Activated CD4-positive, alpha-beta T cell treated with anti-CD3 and anti-CD28 coated beads, Interleukin-2, amount 50 U/mL, for 4 hours (primary cell): ENCODE measurements around the gene CARD14.
A peak's percentile ranks its signal among the peaks of the same experiment; 100 is the strongest.
"Not testable (repeated sequence)": the region's sequence is repeated elsewhere in the genome, so short reads cannot be mapped to it uniquely, and the experiment has no call there.

Source experiments
- DNase-seq, 2 experiments: peaks; one replicate each; pipeline ENCODE4 v3.0.0-alpha.2; 2020

CARD14 gene

DNA sequence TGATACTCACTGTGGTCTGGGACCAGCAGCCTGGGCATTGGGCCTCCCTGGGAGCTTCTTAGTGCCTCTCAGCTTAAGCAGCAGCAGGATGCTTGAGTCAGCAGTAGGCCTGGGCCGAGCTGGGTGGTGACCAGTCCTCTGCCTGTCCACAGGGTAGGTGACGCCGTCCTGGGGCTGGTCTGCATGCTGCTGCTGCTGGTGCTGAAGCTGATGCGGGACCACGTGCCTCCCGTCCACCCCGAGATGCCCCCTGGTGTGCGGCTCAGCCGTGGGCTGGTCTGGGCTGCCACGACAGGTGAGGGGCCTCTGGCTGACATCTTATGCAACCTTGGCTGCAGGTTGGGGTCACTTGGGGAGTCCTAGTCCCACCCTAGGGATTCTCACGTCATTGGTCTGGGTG, 57.8 kb downstream of the CARD14 start:
- no peak for DNase-seq

DNA sequence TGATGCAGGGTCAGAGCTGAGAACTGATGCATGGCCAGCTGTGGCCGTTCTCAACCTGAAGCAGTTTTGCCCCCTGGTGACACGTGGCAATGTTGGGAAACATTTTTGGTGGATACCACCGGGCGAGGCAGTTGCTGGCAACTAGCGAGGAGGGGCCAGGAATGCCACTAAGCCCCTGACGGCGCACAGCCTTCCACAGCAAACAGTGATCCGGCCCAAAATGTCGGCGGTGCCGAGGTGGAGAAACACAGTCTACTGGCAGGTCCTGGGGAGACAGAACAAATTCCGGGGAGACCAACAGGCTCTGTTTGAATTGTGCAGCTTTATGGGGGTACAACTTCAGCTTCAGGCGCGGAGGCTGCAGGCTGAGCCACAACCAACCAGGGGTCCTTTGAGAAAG, 58.6 kb downstream of the CARD14 start:
- no peak for DNase-seq

DNA sequence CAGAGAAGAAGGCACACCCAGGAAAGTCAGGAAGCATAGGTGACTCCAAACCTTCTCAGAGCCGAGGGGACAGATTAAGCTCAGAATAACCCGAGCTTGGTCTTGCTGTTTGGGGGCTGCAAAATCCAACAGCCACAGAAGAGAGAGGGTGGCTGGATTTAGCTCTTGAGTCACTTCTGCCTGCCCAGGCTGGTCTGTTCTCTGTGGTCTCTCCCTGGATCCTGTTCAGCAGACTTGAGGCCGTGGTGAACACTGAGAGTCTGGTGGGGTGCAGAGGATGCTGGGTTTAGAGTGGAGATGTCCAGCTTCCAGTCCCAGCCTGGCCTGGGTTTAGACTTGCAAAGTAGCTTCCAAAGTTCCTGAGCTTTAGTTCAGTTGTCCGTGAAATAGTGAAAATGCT, 59.2 kb downstream of the CARD14 start:
- no peak for DNase-seq

DNA sequence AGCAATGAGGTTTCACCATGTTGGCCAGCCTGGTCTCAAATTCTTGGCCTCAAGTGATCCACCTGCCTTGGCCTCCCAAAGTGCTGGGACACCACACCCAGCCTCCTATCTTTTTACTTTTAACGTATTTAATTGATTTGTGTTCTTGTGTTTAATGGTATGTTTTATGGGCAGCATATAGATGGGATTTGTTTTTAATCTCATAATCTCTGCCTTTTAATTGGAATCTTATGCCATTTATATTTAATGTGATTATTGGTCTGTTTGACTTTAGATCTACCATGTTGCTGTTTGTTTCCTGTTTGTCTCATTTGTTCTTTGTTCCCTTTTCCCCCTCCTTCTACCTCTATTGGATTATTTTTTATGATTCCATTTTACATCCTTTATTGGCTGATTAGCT, 62.6 kb downstream of the CARD14 start:
- DNase-seq, result no peak

DNA sequence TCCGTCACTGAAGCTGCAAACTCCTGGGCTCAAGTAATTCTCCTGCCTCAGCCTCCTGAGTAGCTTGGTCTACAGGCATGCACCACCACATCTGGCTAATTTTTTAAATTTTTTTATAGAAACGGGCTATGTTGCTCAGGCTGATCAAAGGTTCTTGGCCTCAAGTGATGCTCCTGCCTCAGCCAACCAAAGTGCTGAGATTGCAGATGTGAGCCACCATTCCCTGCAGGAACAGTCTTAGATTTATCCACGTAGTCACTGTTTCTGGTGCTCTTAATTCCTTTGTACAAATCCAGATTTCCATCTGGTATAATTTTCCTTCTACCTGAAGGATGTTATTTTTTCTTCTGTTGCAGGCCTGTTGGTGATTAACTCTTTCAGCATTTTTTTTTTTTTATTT, 63.4 kb downstream of the CARD14 start:
- no peak for DNase-seq

DNA sequence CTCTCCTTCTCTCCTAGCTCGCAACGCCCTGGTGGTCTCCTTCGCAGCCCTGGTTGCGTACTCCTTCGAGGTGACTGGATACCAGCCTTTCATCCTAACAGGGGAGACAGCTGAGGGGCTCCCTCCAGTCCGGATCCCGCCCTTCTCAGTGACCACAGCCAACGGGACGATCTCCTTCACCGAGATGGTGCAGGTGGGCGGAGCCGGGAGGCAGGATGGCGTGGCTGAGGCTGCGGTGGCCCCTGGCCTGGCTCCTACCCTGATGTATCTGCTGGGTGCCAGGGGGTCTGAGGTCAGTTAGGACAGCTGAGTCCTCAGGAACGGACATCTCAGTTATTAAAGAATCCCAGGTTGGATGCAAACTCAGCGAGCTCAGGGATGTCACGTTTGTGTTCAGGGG, 67.1 kb downstream of the CARD14 start:
- no peak for DNase-seq

DNA sequence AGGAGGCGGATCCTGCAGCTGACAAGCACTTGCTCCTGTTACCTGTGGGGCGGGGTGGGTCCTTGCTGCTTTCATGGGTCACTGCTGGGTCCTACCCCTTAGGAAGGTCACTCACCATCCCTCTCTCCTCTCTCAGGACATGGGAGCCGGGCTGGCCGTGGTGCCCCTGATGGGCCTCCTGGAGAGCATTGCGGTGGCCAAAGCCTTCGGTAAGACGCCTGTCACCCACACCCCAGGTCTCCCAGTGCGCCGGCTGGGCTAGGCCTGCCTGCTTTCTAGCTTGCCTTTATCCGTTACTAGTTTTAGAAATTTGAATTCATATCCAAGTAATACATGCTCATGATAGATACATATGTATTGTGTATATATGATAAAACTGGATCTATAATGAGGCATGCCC, 67.6 kb downstream of the CARD14 start:
- no peak for DNase-seq

DNA sequence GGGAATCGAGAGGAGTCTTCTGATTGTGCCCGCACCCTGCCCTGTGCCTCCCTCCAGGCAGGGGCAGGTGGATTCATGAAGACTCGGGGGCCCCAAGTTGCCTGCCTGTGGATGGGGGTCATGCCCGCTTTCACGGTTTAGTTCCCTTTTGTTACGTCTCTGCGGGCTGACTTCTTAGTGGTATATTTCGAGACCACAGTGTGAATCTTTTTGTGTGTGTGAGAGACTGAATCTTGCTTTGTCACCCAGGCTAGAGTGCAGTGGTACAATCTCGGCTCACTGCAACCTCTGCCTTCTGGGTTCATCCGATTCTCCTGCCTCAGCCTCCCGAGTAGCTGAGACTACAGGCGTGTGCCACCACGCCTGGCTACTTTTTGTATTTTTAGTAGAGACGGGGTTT, 72.7 kb downstream of the CARD14 start:
- no peak for DNase-seq

DNA sequence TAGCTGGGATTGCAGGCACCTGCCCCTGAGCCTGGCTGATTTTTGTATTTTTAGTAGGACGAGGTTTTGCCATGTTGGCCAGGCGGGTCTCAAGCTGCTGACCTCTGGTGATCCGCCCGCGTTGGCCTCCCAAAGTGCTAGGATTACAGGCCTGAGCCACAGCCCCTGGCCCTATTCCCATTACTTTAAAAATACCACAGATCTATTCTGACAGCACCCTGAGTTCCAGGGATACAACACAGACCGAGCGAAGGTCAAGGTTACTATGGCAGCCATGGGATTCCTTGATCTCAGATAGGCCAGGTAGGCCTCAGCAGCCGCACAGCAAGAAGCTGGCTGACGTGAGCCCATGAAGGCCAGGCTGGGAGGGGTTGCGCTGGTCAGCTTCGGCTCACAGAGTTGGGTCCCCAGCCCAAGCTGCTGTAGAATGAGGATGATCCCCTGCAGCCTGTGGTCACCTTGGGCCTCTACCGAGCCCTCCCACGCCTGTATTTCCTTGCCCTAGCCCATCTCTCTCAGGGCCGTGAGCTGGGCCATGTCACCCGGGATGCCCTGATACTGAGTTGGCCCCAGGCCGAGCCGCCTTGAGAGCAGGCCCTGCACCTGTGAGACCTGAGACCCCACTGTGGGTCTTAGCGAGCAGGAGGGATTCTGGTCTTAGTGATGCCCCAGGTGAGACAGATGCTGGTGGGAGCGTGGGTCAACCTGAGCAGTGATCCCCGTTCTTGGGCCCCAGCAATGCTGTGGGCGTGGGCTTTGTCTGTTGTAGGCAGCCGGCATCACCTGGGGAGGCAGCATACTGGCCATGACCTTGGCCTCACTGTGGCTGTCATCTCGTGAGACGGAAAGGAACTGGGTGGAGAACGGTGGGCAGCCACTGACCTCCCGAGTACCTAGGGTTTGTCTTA, 74.0 kb downstream of the CARD14 start:
- DNase-seq, result no peak

DNA sequence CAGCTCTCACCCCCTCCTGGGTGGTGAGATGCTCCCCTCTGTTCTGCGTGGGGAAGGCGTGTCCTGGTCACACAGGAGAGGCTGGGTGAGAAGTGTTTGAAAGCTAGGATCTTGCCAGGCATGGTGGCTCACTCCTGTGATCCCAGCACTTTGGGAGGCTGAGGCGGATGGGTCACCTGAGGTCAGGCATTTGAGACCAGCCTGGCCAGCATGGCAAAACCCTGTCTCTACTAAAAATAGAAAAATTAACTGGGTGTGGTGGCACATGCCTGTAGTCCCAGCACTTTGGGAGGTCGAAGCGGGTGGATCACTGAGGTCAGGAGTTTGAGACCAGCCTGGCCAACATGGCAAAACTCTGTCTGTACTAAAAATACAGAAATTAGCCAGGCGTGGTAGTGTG, 74.6 kb downstream of the CARD14 start:
- DNase-seq, result not testable (repeated sequence)

DNA sequence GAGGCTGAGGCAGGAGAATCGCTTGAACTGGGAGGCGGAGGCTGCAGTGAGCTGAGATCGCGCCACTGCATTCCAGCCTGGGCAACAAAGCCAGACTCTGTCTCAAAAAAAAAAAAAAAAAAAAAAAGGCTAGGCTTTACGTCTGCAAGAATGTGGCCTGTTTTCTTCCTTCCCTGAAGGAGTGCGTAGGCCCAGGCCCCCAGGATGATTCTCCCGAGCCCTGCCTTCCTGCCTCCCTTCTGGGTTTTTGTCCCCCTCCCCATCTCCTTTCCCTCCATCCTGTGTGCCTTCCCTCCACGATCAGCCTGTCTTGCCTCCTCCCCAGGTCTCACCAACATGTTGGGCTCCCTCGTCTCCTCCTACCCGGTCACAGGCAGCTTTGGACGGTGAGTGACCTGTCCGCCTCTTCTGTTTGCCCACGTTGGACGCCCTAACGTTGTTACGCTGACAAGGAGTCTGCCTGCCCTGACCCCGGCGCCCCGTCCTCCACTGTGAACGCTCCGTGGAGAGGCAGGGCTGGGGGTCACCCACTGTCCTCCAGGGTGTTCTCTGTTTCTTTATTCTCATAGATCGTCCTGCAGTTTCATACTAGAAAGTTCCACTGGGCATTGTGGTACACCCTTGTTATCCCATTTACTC, 75.2 kb downstream of the CARD14 start:
- no peak for DNase-seq

DNA sequence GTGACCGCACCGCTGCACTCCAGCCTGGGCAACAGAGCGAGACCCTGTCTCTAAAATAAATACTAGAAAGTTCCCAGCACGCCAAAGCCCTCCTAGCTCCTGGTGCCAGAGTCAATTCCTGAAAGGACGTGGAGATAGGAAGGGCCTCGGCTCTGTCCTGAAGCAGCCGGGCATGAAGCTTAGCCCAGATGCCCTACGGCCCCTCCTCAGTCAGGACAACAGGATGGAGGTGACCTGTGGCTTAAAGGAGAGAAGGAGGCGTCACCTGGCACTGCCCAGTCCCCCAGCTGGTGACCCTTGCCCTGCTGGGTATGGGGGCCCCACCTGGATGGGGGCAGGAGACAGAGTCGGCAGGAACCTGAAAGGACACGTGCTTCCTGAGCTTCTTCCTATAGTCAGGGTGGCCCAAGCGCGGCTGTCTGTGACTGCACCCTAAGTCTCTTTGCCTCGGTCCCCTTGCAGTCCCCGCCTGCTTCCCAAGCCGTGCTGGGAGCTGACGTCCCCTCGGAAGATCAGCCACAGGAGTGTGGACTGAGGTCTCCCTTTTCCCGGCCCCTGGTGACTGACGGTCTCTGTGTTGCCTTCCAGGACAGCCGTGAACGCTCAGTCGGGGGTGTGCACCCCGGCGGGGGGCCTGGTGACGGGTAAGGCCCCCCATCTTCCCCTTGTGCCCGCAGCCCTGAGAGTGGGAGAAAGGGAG, 75.9 kb downstream of the CARD14 start:
- no peak for DNase-seq

DNA sequence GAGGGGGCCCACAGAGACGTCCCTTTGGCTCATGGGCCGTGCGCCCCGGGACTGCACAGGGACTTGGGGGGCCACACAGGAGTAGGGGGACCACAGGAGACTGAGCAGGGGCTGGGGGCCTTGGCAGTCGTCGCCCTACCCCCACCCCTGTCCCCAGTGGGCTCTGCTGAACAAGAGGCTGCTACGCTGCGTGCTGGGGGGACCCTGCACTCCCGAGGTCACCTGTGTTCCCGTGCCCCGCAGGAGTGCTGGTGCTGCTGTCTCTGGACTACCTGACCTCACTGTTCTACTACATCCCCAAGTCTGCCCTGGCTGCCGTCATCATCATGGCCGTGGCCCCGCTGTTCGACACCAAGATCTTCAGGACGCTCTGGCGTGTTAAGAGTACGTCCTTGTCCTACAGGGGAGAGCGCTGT, 76.4 kb downstream of the CARD14 start:
- no peak for DNase-seq

DNA sequence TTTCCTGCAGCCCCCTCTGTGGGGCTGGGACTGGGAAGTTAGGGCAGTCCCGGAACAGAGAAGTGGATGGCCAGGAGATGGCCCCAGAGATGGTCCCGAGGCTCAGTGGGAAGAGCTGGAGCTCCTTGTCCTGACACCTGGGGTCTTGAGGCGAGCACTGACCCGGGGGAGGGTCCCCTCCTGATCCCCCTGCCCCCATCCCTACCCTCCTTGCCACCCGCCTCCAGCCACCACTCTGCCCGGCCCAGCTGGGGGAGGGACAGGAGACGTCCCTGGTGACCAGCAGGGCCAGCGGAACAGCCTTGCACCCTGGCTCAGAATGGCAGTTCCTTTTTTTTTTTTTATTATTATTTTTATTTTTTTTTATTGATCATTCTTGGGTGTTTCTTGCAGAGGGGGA, 76.9 kb downstream of the CARD14 start:
- DNase-seq, result no peak

DNA sequence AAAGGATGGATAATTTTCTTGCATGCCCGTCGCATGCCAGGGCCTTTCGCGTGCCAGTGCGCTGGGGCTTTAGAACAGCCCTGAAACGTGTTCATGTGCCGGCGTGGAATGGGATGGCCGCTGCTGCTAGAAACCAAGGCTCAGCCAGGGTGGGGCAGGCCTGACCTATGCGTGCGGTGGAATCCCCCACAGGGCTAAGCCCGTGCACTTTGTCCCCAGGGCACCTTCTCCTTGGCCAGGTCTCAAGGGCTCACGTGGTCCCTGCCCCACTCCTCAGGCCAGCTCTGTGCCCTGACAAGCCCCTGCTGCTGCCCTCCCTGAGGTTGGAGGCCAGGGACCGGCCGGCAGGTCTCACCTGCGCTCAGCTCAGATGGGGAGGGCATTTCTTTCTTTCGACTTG, 77.7 kb downstream of the CARD14 start:
- no peak for DNase-seq

DNA sequence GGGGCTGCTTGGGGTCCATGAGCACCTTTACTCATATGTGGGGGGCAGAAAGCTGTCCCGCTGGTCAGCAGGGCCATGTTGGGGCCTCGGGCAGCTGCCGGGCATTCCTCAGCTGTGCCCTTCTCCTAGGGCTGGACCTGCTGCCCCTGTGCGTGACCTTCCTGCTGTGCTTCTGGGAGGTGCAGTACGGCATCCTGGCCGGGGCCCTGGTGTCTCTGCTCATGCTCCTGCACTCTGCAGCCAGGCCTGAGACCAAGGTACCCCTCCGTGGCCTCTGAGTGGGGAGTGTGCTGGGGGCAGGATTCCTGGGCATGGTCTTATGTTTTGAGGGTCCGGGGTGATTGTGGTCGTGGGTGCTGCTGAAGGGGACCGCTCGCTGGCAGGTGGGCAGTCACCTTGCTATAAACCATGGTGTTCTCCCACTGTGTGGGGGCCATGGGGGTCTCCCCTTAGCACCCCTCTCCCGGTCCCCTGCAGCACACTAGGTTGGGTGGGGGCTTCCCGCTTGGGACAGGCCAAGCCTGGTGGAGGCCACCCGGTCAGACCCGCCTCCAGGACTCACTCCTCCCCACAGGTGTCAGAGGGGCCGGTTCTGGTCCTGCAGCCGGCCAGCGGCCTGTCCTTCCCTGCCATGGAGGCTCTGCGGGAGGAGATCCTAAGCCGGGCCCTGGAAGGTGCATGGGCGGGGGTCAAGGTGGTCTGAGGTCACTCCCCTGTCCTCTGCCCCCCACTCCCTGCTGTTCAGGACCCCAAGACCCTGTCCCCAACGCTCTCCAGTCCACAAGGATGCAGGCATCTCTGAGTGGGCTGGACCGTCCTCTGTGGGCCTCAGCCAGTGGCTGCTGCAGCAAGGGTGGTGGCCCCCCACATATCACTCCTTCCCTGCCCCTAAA, 78.4 kb downstream of the CARD14 start:
- DNase-seq, result no peak

DNA sequence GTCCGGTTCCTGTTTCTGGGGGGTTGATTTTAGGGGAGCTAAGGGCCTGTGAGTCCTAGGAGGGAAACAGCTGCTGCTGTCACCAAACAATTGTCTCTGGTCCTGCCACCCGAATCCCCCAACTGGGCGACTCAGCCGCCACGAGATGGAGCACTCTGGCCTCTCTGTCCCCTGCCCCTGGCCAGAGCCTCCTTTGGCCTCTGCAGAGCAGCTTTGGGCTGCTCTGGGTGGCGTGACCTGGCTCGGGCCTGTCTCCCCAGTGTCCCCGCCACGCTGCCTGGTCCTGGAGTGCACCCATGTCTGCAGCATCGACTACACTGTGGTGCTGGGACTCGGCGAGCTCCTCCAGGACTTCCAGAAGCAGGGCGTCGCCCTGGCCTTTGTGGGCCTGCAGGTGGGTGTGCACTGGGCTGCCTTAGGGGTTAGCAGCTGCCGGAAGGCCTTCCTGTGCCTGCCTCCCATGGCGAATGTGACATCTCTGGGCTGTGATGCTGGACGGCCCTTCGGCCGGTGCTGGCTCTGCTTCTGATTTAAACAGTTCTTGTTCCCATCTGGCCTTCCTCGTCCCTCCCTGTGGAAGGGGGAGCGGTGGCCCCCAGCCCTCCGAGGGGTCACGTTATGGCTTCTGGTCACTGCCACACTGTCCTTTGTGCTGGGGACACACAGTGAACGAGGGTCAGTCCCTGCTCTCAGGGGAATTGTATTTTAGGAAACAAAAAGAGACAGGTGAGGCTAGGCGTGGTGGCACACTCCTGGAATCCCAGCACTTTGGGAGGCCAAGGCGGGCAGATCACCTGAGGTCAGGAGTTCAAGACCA, 79.3 kb downstream of the CARD14 start:
- DNase-seq, result no peak

DNA sequence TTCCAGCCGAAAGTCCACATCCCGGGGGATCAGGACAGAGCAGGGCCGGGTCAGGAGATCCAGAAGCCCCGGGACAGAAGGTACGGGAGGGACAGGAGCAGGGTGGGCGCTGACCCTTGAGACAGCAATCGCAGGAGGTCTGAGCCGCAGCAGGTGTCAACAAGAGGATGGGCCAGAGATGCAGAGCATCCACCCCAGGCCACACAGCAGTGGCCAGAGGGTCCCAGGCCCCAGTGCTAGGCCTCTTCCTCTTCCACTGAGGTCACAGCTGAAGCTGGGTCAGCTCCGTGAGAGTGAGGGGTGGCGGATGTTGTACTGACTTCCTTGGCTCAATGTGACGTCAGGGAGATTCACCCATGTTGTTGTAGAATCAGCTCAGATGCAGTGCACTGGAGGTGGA, 82.1 kb downstream of the CARD14 start:
- no peak for DNase-seq

DNA sequence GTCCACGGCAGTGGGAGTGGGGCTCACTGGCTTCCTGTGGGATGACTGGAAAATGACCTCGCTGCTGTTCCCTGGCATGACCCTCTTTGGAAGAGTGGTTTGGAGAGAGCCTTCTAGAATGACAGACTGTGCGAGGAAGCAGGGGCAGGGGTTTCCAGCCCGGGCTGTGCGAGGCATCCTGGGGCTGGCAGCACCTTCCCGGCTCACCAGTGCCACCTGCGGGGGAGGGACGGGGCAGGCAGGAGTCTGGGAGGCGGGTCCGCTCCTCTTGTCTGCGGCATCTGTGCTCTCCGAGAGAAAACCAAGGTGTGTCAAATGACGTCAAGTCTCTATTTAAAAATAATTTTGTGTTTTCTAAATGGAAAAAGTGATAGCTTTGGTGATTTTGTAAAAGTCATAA, 83.0 kb downstream of the CARD14 start:
- peak; percentile 90 for DNase-seq

DNA sequence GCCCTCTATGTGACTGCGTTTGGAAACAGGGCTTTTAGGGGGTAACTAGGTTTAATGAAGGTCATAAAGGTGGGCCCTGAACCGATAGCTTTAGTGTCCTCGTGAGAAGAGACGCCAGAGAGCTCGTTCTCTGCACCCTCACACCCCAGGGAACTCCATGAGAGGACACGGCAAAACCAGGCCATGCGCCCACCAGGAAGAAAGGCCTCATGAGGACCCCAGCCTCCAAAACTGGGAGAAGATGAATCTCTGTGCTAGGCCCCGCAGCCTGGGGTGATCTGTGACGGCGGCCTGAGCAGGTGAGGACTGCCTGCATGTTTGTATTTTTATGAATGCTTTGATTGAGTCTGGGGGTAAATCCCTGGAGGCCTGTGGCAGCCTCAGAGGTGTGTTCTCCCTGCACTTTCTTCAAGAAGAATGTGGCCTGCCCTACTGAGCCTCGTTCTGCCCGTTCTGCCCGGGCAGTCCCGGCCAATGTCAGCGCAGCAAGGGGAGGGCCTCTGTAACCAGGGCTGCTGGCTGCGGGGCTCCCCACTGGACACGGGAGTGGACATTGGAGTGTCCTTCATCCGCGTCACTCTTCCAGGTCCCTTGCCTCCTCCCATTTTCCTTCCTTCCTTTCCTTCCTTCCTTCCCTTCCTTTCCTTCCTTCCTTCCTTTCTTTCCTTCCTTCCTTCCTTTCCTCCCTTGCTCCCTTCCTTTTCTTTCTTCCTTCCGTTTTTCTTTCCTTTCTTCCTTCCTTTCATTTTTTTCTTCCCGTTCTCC, 84.0 kb downstream of the CARD14 start:
- DNase-seq, result no peak
